ENCODE measurements around the gene CCNG2.
"Not testable (repeated sequence)": the region's sequence is repeated elsewhere in the genome, so short reads cannot be mapped to it uniquely, and the experiment has no call there.

Gene CCNG2, protein sequence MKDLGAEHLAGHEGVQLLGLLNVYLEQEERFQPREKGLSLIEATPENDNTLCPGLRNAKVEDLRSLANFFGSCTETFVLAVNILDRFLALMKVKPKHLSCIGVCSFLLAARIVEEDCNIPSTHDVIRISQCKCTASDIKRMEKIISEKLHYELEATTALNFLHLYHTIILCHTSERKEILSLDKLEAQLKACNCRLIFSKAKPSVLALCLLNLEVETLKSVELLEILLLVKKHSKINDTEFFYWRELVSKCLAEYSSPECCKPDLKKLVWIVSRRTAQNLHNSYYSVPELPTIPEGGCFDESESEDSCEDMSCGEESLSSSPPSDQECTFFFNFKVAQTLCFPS

DNA sequence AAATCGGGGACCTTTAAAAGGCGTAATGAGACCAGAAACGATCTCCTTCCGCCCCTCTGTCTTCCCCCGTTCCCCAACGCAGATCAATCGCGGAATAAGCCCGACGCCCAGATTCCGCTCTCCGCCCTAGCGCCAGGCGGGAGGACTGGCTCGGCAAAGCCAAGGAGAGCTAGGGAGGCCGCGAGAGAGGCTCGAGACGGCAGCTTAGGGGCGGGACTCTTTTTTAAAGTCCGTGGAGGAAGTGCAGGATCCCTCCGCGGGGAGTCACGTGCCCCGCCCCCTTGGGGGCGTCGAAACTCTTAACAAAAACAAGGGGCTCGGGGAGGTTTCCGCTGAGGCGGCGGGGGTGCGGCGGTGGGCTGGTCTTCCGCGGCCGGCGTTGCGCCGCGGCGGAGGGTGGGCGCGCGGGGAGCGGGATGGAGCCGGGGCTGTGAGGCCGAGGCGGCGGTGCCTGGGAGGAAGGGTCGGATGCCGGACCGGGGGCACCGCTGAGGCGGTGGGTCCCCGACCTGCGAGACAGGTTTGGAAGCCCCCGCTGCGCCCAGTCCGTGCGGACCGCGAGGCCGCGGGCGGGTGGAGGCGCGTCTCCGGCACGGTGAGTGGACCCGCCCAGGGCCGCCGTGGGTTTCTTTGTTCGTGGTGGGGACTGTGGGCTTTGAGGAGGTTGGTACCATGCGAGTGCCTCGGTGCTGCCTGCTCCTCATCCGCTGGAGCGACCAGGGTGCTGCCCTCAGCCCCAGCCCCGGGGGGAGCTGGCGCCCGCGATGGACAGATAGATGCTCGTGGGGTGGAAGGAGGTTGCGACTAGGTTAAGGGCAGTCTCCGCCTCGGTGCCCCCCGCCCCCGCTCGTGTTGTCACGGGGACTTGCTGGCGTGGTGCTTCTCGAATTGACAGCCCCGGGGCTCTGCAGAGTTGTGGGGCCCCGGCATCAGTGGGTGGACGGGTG is at the start of gene CCNG2:
TSS of gene CCNG2 (plus strand) at position 296 of the 947 bp plus-strand sequence. CDS start 1,326 bp downstream, outside the sequence.
- DNase-seq: peak; percentile 99

DNA sequence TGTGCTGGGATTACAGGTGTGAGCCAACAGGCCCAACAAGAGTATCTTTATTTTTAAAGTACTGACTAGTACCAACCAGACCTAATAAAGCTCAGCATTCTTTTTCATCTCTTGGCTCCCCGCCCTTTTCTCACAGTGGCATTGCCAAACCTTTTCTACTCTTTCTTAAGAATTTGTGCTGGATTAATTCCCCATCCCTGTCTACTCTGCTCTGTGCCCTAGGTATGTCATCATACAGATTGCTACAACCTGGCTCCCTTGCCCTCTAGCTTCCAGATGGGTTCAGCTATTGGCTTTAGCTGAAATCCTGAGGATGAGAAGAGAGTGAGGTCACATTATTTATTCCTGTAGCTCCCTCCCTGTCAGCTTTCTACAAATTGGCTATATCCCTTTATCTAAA is 46.3 kb upstream of the CCNG2 start:
- no peak for DNase-seq

DNA sequence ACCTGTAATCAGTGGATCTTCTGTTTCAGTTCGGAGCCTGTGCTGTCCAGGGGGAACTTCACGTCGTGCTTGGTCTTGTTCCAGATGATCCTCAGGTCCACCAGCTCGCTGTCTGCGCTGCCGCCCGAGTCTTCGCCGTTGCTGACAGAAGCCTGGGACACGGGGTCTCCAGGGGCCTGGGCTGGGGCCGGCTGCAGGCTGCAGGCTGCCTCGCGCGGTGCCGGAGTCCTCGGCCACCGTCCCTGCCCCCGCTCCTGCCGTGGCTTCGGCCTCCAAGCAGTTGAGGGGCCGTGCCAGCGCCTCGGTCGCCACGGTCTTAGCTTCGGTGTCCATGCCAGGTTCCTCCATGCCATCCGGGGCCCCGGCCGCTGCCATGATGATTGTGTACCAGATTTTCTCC is 43.9 kb upstream of the CCNG2 start:
- DNase-seq: no peak

DNA sequence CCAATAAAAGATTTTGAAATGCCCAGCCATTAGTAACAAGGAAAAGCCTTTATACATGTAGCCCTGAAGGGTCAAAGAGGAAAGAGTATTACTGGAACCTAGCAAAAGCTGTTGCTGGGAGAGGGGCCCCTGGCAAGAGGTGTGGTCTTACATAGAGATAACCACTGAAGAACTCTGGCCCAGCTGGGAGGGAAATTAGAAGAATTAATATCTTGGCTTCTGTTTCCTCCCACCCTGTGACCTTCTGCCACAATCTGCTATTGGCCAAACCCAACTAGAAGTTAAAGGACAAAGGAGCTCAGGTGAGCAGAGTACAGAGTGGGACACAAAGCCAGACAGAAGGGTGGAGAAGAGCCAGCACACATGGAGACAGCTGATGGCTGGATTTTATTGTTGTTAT is 39.3 kb upstream of the CCNG2 start:
- no peak for DNase-seq

DNA sequence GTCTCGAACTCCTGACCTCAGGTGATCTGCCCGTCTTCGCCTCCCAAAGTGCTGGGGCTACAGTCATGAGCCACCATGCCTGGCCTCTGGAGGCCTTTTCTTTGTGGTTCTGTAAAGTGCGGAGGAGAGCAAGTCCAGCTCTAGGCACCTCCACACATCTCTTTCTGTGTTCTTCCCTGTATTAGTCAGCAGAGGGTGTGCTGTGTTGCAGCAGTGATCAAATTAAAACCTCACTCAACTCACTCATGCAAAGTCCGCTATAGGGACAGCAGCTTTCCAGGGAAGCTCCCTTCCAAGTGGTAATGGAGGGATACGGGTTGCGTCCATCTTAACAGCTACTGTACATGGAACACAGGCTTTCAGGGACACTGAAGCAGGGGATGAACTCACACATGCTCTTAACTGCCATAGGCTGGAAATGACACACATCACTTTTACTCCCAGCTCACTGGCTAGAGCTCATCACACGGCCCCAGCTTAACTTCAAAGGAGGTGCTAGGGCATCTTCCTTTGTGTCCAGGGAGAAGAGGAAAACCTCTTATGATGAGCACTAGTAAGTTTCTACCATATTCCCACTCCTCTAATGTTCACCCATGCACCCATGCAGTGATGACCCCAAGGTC is 36.0 kb upstream of the CCNG2 start:
- no peak for DNase-seq

DNA sequence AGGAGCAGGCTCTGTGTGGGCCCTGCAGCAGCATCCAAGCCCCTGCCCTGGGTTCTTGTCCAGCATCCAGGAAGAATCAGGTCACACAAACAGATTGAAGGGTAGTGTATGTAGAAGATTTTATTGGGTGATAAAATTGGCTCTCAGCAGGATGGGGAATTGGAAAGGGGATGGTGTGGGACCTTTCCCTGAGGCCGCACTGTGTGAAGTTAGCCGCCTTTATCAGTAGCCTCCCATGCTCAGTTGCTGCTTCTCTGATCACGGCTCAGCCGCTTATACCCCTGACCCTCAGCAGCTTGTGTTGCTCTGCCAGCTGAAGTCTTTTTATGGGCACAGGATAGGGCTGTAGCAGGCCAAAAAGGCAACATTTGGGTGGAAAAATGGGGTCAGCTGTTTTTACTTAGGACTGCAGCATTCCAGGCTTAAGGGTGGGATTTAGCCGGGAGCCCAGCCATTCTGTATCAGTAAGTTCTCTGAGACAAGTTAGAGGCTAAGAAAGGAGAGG is 35.2 kb upstream of the CCNG2 start:
- no peak for DNase-seq

DNA sequence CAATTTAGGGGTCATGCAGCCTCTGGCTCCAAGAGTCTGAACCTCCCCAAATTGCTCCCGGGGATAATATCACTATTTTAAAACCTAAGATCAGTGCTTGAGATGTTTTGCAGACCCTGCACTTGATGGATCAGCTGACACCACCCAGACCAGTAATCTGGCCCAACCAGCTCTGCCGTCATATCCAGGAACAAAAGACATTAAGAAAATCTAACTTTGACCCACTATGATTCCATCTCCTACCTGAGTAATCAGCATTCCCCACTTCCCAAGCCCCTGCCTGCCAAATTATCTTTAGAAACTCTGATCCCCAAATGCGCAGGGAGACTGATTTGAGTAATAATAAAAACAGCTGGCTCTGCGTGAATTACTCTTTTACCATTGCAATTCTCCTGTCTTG is 34.4 kb upstream of the CCNG2 start:
- DNase-seq: no peak

DNA sequence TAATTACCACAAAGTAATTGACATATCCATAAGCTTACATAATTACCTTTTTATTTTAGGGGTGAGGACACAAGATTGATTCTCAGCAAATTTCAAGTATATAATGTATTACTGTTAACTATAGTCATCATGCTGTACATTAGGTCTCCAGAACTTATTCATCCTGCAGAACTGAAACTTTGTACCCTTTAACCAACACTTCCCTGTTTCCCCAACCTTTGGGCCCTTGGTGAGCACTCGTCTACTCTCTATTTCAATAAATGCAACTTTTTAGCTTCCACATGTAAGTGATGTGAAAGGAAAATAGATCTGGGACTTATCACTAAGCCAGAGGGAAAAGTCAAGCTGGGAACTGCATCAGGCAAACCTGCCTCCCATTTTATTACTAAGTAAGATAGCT is 33.6 kb upstream of the CCNG2 start:
- no peak for DNase-seq

DNA sequence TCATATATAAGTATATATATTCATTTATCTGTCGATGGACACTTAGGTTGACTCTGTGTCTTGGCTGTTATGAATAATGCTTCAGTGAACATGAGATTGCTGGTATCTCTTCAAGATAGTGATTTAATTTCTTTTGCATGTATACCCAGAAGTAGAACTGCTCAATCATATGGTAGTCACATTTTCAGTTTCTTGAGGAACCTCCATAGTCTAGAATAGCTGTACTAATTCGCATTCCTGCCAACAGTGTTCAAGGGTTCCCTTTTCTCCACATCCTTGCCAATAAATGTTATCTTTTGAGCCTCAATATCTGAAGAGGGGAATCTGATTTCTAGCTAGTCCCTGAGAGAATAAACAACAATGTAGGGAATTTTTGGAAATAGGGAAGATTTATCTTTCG is 32.4 kb upstream of the CCNG2 start:
- DNase-seq: no peak

DNA sequence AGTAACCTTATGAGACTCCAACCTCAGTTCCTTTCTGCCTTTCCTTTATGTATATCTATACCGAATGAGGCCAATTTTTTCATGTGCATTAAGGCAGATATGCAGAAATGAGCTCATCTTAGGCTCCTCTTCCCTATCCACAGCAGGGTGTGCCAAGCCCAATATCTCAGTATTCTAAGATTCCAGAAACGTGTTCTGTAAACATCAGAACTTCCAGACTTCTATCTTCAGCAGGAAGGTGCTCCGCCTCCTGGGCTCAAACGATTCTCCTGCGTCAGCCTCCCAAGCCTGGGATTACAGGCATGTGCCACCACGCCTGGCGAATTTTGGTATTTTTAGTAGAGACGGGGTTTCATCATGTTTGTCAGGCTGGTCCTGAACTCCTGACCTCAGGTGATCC is 31.0 kb upstream of the CCNG2 start:
- no peak for DNase-seq

DNA sequence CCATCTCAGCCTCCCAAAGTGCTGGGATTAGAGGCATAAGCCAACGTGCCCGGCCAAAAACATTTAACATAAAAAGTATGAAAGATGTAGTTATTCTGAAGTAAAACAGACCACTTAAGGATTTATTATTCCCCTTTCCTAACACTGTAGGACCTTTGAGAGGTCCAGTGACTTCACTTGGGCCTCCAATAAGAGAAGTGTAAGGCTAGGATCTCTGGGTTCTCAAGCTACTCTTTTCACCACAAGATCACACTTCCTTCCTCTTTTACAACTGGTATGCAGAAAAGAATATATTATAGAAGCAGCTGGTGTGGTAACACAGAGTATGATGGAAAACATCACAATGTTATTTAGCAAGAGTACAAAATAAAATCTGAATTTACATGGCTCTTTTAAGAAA is 30.2 kb upstream of the CCNG2 start:
- no peak for DNase-seq

DNA sequence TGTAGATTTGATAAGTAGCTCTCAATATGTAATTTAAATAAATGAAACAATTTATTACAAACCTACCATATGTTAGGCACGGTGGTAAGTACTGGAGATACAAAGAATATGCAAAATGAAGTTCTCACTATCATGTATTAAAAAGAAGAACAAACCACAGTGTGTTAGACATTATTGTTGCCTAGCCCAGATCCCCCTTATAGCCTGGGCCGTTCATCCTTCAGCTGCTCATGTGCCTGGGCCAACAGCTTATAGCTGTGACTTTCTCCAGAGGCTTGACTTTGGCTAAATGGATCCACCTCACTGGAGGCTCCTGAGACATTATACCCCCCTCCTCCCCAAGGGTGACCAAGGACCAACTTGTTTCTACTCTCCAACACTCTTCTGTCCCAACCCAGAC is 29.8 kb upstream of the CCNG2 start:
- no peak for DNase-seq

DNA sequence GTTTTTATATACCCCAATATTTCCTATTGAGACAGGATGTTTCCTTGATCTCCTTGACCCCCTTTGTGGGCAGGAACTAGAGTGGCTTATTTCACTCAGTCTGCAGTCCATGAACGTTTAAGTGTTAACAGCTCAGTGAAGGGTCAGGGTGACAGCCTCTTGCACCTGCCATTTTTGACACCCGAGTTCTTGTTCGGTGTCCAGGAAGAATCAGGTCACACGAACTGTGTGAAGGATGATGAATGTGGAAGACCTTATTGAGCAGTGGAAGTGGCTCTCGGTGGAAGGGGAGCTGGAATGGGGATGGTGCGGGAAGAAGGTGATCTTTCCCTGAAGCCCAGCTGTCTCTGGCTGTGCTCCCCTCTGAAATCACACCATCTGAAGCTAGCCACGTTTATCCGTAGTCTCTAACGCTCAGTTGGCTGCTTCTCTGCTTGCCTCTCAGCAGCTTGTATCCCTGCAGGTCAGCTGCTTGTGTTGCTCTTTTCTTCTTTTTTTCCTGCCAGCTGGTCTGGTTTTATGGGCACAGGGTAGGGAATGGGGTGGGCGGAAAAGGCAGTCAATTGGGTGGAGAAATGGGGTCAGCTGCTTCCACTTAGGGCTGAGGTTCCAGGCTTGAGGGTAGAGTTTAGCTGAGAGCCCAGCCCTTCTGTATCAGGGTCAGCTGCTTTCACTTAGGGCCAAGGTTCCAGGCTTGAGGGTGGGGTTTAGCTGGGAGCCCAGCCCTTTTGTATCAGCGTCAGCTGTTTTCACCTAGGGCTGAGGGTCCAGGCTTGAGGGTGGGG is 29.0 kb upstream of the CCNG2 start:
- DNase-seq: peak; percentile 55

DNA sequence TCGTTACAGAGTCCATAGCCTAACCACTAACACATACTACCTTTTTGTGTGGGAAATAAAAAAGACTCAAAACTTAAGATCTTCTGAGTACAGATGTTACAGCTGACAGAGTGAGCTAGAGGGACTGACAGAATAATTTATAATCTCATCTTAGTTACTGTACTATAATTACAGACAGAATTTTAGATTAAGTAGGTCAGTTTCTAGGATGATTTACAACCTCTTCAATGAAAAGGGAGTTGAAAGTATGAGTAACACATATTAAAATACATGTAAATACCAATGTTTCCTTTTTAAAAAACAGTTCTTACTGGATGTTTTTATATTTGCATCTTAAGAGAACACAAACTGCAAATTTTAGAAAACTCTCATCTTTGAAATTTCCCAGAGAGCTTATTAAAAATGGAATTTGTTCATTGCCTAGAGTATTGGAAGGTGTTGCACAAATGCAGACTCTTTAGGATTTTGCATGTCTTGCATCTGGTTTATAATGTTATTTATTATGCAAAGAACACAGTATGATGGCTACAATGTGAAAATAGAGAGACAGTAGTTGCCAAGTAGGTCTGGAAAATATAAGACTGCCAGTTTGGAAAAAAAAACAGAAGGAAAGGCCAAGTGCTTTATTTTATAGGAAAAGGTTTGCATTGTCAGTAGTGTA is 24.2 kb upstream of the CCNG2 start:
- no peak for DNase-seq

DNA sequence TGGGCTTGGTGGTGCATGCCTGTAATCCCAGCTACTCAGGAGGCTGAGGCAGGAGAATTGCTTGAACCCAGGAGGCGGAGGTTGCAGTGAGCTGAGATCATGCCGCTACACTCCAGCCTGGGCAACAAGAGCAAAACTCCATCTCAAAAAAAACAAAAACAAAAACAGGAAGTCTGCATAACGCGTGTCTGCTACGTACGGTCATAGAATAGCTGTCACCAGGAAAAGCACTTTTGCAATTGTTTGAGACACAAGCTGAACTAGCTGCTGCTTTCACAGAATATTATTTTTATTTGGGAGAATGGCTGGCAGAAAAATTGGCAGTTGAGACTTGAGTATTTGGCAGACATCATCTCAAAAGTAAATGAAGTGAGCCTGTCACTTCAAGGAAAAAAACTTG is 19.6 kb upstream of the CCNG2 start:
- DNase-seq: not testable (repeated sequence)

DNA sequence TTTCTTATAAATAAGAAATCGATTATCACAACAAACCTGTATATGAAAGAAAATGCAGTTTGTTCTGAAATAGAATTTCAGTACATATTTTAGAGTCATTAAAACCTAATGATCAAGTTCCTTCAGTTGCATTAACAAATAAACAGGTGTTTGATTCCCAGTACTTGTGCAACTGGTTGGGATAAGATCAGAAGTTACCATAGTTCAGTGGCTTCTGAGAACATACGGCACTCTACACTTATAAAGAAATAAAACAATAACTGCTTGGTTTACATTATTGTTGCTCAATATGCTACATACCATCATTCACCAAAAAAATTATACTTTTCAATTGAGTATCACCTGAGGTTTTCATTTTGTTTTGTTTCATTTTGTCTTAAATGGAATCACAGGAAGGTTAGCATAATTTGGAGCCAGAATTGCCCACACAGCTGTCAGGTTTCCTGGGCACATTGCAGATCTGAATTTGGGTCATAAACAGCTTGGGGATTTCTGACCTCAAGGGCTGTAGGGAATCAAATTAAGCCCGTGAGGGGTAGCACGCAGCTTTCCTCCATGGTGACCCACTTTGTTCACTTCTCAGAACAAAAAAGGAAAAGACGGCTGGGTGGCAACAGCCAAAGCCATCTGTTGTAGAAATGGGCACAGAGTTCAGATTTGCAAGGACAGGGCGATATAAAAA is 14.9 kb upstream of the CCNG2 start:
- peak; percentile 39 for DNase-seq

DNA sequence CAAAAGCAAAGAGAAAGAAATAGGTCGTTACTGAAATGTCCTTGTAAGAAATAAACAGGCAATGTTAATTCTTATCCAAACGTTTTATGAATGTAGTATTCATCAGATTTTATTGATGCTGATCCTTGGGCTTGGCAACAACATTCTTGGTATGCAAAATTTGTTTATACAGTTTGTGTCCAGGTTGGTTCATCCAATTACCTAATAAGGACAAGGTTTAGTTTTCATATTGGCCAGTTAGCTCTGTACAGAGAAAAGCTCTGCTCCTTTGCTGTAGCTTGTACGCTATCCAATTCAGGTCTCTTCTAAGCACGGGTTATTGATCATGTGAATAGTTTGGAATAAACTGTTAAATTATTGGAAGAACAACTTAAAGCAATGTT is 14.4 kb upstream of the CCNG2 start:
- DNase-seq: no peak

DNA sequence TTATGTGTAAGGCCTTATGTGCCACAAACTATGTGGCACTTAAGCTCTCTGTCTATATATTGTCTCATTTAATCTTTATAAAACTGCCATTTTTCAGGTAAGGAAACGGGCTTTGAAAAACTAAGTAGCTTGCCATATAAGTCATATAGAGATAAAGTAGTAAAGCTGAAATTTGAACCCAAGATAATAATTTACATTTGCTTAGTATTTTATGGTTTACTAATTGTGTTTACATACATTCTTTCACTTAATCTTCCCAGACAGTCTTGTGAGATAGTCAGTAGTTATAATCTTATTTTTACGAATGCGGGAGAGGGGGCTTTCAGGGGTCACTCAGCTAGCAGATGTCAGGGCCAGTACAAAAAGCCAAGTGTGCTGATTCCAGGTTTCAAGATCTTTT is 13.9 kb upstream of the CCNG2 start:
- DNase-seq: no peak

DNA sequence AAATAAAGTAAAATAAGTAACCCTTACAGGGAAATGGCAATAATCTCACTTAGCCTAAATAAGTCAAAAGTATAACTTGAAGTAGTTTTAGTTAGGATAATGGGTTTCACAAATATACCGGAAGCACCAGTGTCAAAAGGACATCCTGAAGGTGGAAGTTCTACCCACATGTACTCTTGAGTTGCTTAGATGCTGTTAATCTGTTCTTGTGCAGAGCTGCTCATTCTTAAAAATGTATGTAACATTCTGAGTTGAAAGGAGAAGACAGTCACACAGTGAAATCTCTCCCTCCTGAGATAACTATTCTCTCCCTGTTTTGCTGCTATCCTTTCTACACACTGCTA is 11.2 kb upstream of the CCNG2 start:
- no peak for DNase-seq

DNA sequence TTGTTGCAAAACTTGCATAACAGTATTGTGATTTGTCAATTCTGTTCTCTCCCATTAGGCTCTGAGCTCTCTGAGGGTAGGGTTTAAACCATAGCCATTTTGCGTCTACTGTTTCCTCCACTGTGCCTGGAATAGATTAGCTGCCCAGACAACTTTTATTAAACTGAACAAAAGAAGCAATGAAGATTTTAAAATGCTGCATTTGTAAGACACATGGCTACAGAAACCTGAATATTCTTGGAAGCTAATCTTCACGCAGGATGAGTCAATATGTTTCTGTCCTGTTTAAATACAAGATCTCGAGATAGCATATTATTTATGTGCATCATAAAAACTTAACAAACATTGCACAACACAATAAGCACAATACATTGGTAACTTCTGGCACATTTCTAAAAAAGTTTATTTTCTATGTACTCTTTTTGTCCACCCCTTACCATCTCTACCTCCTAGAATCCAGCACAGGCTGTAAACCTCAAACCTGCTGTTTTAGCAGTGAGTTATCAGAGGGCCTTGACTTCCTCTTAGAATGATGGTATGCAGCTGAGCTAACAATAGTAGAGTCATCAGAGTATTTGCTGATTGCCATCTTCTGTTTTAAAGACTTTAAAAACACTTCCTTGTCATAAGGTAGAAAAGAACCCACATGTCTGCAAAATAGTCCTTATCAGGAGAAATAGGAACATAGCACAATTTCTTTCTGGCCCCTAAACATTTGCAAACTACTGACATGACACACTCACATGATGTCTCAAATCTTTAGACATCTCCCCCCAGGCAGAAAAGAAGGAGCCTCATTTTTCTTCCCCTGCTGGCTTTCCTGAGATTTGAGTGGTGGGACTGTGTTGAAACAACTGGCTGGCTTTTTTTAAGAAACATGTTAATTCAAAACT is 10.6 kb upstream of the CCNG2 start:
- no peak for DNase-seq
